ENCODE data around the gene VASH1. TPM values are rescaled to one million over a fixed set of nuclear protein-coding genes. Genes with fewer than 3 reads are reported as not detected.

The VASH1 gene
- total RNA-seq, 1 donor from 2014 or later: 19.5 TPM

DNA sequence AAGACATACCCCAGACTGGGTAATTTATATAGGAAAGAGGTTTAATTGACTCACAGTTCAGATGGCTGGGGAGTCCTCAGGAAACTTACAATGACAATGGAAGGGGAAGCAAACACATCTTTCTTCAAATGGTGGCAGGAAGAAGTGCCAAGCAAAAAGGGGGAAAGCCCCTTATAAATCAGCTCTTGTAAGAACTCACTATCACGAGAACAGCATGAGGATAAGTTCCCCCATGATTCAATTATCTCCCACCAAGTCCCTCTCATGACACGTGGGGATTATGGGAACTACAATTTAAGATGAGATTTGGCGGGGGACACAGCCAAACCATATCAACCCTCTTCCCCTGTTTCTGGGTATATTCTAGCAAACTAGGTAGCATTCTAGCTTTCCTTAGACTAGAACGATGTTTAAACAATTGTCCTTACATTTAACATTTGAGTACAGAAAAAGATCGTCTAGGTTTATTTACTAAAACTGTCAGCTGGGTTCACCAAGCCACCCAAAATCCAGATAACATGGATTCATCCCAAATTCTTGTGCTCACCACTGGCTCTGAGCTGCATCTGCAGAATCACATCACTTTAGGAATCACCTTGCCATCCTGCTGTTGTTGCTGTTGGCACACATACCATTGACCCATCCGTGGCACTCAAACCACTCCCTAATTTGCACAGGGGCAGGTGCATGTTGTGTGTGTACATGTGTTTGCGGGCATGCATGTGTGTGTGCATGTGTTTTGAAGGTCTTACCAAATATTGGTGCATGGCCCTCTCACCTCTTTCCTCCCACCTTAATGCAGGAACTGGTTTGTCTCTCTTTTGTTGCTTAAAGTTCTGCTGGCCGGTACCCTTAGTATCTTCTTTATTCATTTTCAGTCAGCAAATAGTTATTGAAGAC lies 36.4 kb upstream of the VASH1 start:
- Mint-ChIP-seq H3K27me3 (ENCODE audit: unreplicated experiment) (peaks cover 29% of the 10 kb centered on the region), H3K4me3 (ENCODE audit: unreplicated experiment) (no peak overlapping the region), H3K9me3 (ENCODE audit: unreplicated experiment) (no peaks in the 10 kb centered on the region), H3K36me3 (ENCODE audit: unreplicated experiment) (no peaks in the 10 kb centered on the region), H3K4me1 (ENCODE audit: unreplicated experiment) (peaks cover 7% of the 10 kb centered on the region), H3K27ac (ENCODE audit: unreplicated experiment) (no peak overlapping the region)
- TF ChIP-seq, protein P1, sequence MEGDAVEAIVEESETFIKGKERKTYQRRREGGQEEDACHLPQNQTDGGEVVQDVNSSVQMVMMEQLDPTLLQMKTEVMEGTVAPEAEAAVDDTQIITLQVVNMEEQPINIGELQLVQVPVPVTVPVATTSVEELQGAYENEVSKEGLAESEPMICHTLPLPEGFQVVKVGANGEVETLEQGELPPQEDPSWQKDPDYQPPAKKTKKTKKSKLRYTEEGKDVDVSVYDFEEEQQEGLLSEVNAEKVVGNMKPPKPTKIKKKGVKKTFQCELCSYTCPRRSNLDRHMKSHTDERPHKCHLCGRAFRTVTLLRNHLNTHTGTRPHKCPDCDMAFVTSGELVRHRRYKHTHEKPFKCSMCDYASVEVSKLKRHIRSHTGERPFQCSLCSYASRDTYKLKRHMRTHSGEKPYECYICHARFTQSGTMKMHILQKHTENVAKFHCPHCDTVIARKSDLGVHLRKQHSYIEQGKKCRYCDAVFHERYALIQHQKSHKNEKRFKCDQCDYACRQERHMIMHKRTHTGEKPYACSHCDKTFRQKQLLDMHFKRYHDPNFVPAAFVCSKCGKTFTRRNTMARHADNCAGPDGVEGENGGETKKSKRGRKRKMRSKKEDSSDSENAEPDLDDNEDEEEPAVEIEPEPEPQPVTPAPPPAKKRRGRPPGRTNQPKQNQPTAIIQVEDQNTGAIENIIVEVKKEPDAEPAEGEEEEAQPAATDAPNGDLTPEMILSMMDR (IDR thresholded peaks at IDR 0.05): no peak
- DNase-seq (ENCODE audit: extremely low spot score, unreplicated experiment): no peak

DNA sequence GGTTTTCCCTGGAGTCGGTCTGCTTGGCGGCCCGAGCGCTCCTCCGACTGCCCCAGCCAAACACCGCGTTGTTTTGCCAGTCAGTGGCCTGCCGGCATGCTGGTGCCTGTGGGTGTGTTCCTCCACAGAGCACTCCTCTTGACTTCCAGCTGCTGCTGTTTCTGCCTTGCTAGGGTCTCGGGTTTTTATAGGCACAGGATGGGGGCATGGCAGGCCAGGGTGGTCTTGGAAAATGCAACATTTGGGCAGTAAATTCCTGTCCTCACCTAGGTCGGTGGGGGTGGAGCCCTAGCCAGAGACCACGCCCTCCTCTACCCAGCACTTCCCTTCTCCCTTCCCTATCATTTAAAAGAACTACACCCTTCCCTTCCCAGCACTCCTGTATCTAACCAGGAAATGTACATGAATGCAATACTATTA lies 34.7 kb upstream of the VASH1 start:
- Mint-ChIP-seq H3K27me3 (ENCODE audit: unreplicated experiment) (peaks cover 36% of the 10 kb centered on the region), H3K9me3 (ENCODE audit: unreplicated experiment) (no peaks in the 10 kb centered on the region), H3K4me3 (ENCODE audit: unreplicated experiment) (no peak overlapping the region), H3K4me1 (ENCODE audit: unreplicated experiment) (peaks cover 3% of the 10 kb centered on the region), H3K27ac (ENCODE audit: unreplicated experiment) (no peak overlapping the region), H3K36me3 (ENCODE audit: unreplicated experiment) (no peaks in the 10 kb centered on the region)
- TF ChIP-seq, protein P1 (IDR thresholded peaks at IDR 0.05): no peak
- no peak for DNase-seq (ENCODE audit: extremely low spot score, unreplicated experiment)

DNA sequence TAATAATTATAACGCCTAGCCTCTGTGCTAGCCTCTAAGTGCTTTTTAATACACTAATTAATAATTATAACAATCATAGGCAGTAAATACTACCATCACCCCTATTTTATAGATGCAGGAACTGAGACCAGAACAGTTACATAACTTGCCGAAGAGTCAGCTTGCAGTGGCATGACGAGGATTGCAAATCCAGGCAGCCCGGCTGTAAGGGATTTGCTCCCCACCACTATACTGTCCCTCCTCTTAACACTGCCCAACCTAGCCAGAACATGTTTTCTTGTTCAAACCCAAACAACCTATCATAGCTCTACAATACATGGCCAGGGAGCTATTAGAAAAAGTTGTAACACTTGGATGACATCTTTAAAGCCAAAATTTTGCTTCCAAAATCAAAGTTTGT lies 33.9 kb upstream of the VASH1 start:
- H3K27me3 Mint-ChIP-seq (ENCODE audit: unreplicated experiment): peaks cover 36% of the 10 kb centered on the region
- no peak overlapping the region for H3K4me3 Mint-ChIP-seq (ENCODE audit: unreplicated experiment)
- no peaks in the 10 kb centered on the region for H3K36me3 Mint-ChIP-seq (ENCODE audit: unreplicated experiment)
- no peaks in the 10 kb centered on the region for H3K9me3 Mint-ChIP-seq (ENCODE audit: unreplicated experiment)
- H3K27ac Mint-ChIP-seq (ENCODE audit: unreplicated experiment): no peak overlapping the region
- DNase-seq (ENCODE audit: extremely low spot score, unreplicated experiment): no peak
- H3K4me1 Mint-ChIP-seq (ENCODE audit: unreplicated experiment): peaks cover 3% of the 10 kb centered on the region
- TF ChIP-seq, protein P1 (IDR thresholded peaks at IDR 0.05): no peak

DNA sequence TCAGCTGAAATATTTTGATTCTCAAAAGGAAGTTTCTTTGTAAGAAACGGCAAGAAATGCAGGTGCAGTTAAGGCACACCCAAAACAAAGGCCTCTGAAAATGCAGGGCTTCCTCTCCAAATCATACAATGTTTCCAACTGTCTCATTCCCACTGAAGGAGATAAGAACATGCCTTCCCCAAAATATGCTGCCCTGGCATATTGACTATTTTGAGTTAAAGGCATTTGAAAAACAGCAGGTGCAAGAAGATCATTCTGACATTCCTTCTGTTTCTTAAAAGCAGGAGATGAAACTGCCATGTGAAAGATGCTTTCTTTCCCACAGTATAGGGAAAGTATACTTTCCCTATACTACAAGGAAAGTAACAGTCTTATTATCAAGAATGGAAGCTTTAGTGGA lies 33.4 kb upstream of the VASH1 start:
- no peak for DNase-seq (ENCODE audit: extremely low spot score, unreplicated experiment)
- H3K27me3 Mint-ChIP-seq (ENCODE audit: unreplicated experiment): peaks cover 36% of the 10 kb centered on the region
- no peak overlapping the region for H3K4me3 Mint-ChIP-seq (ENCODE audit: unreplicated experiment)
- H3K9me3 Mint-ChIP-seq (ENCODE audit: unreplicated experiment): no peaks in the 10 kb centered on the region
- no peak overlapping the region for H3K27ac Mint-ChIP-seq (ENCODE audit: unreplicated experiment)
- no peaks in the 10 kb centered on the region for H3K36me3 Mint-ChIP-seq (ENCODE audit: unreplicated experiment)
- TF ChIP-seq, protein P1 (IDR thresholded peaks at IDR 0.05): no peak
- peaks cover 3% of the 10 kb centered on the region for H3K4me1 Mint-ChIP-seq (ENCODE audit: unreplicated experiment)

DNA sequence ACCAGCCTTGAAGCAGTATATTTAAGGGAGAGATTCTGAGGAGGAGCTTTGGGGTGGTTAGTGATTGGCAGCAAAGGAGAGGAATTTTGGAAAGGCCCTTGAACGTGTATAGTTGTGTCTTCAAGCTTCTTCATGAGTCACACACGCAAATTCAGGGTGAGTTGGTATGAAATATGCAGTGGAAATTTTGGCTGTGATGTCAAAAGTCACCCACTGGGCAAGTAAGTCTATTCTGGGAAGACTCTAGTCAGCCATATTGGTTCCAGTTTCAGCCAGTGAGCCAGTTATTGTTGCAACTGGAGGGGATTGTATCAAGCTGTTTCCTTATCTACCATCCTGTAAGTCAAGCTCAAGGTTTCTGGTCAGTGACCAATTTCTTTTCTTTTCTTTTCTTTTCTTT lies 32.0 kb upstream of the VASH1 start:
- Mint-ChIP-seq H3K4me3 (ENCODE audit: unreplicated experiment) (no peak overlapping the region), H3K36me3 (ENCODE audit: unreplicated experiment) (no peaks in the 10 kb centered on the region), H3K4me1 (ENCODE audit: unreplicated experiment) (peaks cover 3% of the 10 kb centered on the region), H3K27ac (ENCODE audit: unreplicated experiment) (no peak overlapping the region), H3K9me3 (ENCODE audit: unreplicated experiment) (no peaks in the 10 kb centered on the region), H3K27me3 (ENCODE audit: unreplicated experiment) (peaks cover 26% of the 10 kb centered on the region)
- DNase-seq (ENCODE audit: extremely low spot score, unreplicated experiment): no peak
- TF ChIP-seq, protein P1 (IDR thresholded peaks at IDR 0.05): no peak
